GM12892 (cell line): ENCODE data around the gene WWOX.

Source experiments
- POLR2A ChIP-seq: IDR thresholded peaks from 2 replicates; pipeline ENCODE4 v1.6.1; 2011; ENCODE audit warnings: low read depth, low read length, control low read depth
- TAF1 ChIP-seq: IDR thresholded peaks from 2 replicates; pipeline ENCODE4 v1.6.1; 2011; ENCODE audit warnings: low read depth, mild to moderate bottlenecking, control low read depth, low read length, borderline replicate concordance

DNA sequence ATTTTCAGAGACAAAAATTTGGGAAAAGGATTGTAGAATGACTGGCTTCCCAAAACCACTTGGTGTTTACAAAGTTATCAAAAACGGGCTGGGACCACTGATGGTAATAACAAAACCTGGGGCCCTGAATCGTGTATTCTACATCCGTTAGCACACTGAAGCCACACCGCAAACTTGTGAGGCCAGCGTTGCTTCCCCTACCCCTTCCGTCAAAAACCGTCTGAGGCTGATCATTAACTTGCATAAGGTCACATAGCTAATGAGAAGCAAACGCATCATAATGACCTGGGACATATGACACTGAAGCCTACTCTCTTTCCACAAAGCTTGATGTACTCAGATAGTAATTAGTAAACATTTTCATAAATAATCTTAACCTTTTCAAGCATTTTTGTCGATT lies 796.8 kb downstream of the WWOX start:
- TF ChIP-seq TAF1 (no peak), POLR2A (no peak)
